ENCODE measurements around the gene TMED10. TPM values are rescaled to one million over a fixed set of nuclear protein-coding genes. Genes with fewer than 3 reads are reported as not detected.

The TMED10 gene
- 353 and 458 TPM in 2 replicates for total RNA-seq

GRCh38 chr14:75176142-75176820, at the start of gene TMED10:
Gene TMED10 (minus strand): TSS chr14:75176612. CDS start chr14:75176579, 33 bp downstream.

GRCh38 chr14:75126679-75127473, 49.5 kb downstream of the TMED10 start, which contains the start of gene NEK9:
Gene NEK9 (minus strand): TSS chr14:75127048. CDS start chr14:75126921, 127 bp downstream.

Small RNAs within 50 kb of the gene (small RNA-seq; reads per million reads assigned to genes)
- gene HIF1AP1 (not detected), gene RNU4ATAC14P (not detected)

Other genes starting within 250 kb of the TMED10 start
- gene PGF, start 221.0 kb downstream of the TMED10 start, total RNA-seq = 7.4 and 30.1 TPM in 2 replicates
- gene EIF2B2, start 173.7 kb downstream of the TMED10 start, total RNA-seq = 27.4 and 45.0 TPM in 2 replicates
- gene MLH3, start 125.1 kb downstream of the TMED10 start, total RNA-seq = 34.9 and 38.8 TPM in 2 replicates
- gene ACYP1, start 112.6 kb downstream of the TMED10 start, total RNA-seq = 10.6 and 10.9 TPM in 2 replicates
- gene ZC2HC1C, start 107.0 kb downstream of the TMED10 start, total RNA-seq = 1.2 and 1.5 TPM in 2 replicates
- gene NEK9, start 49.6 kb downstream of the TMED10 start, total RNA-seq = 55.9 and 65.6 TPM in 2 replicates
- 10.6 and 258 TPM in 2 replicates for gene FOS, start 102.2 kb upstream of the TMED10 start, total RNA-seq

Measured in articular chondrocyte of knee joint (primary cell).